Kidney glomerular epithelial cell (primary cell): ENCODE results near the gene ADAMTS20.

ENCODE experiments used
- DNase-seq: peaks from one replicate; lab custom pipeline; 2025; lab: John Stamatoyannopoulos, UW

ADAMTS20 gene

DNA sequence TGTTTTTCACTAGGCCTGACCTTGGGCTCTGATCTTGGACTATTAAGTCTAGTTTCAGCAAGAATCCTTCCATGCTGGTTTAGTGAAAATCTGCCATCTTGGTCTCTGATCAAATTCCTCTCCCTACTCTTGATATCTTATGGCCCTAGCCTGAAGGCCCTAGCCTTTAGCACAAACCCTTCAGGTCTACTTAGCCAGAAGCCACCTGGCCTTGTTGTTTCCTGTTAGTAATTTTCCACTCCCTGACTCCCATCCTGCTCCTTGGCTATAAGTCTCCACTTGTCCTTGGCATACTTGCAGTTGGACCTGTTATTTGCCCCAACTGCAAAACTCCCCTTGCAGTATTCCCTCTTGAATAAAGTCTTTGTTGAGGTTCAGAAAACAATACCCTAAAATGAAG, 241.4 kb downstream of the ADAMTS20 start:
- DNase-seq = no peak

DNA sequence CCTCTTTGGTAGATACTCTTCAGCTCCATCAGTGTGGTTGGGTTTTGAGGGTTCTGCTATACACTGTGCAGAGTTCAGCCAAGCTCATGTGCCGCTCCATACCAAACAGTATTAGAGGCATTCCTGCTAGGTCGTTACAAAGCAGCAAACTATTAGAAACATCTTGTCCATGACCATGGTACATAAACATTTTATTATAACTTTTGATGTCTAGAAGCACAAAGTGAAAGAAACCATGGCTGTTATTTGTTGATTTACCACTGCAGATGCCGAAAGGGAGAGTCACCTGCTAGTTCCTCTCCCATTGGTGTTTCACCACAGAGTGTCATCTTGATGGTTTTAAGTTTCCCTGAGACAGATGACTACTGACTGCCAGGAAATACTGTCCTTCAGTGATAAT, 242.0 kb downstream of the ADAMTS20 start:
- DNase-seq = no peak

DNA sequence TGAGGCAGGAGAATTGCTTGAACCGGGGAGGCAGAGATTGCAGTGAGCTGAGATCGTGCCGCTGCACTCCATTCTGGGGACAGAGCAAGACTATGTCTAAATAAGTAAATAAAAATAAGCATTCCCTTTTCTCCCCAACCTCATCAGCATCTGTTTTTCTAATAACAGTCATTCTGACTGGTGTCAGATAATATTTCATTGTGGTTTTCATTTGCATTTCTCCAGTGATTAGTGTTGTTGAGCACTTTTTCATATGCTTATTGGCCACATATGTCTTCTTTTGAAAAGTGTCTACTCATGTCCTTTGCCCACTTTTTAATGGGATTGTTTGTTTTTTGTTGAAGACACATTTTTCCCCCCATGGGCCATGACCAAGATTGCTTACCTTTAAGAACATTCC, 243.2 kb downstream of the ADAMTS20 start:
- DNase-seq = no peak

DNA sequence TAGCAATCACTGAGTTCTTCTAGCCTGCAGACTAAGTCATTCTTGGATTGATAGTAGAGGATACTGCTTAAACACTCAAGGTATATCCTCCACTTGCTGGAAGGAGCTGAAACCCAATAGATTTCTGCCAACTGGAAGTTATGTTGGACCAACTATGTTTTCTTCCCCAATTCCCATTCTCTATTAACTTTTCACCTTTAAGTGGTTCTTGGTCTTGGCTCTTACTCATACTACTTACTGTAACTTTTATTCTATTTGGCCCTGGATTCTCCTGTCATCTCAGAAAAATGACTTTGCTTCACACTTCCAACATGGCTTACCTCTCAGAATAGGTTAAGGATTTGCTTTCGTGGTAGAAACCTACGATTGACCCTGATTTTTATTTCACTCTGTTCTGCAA, 244.9 kb downstream of the ADAMTS20 start:
- DNase-seq = no peak

DNA sequence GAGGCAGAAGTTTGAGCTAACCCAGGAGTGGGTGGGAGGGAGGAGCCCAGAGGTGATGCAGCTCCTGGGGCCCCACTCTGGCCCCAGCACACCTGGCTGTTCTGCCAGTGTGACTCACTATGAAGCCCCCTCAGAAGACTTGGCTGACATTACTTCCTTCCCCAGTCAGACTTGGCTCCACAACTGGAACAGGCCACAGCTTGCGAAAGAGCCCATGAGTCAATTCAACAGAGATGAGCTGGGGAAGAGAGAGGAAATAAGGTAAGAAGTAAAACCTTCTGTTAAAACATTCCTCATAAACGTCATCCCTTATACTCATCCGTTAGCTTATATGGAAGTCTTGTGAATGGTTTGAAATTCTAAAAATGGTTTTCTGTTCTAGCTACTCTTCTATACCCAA, 245.9 kb downstream of the ADAMTS20 start:
- DNase-seq = peak; percentile 49

DNA sequence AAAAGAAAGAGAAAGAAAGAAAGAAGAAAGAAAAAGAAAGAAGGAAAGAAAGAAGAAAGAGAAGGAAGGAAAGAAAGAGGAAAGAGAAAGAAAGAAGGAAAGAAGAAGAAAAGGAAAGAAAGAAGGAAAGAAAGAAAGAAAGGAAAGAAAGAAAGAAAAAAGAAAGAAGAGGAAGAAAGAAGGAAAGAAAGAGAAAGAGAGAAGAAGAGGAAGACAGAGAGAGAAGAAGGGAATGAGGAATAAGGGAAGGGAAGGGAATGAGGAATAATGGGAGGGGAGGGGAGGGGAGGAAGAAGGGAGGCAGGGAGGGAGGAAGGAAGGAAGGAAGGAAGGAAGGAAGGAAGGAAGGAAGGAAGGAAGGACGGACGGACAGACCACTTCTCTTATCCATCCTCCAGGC, 246.9 kb downstream of the ADAMTS20 start:
- DNase-seq = no peak
